Measurements from ENCODE around the gene OXER1. TPM values are rescaled to one million over a fixed set of nuclear protein-coding genes. Genes with fewer than 3 reads are reported as not detected.

The OXER1 gene
- total and polyA plus RNA-seq, 2 of the 13 experiments (the other 11 are each of a cell fraction or from before 2014, with no cell fraction given), result 8.0 to 9.0 TPM

GRCh38 chr2:42793334-42794270 lies 29.7 kb upstream of the OXER1 start (continued):
- TF ChIP-seq SNAPC4 (CRISPR knock-in tag; IDR thresholded peaks at IDR 0.05), result 0 out of 2 replicates have a peak, but pooled peaks have one; percentile 36
- TF ChIP-seq, protein P1, sequence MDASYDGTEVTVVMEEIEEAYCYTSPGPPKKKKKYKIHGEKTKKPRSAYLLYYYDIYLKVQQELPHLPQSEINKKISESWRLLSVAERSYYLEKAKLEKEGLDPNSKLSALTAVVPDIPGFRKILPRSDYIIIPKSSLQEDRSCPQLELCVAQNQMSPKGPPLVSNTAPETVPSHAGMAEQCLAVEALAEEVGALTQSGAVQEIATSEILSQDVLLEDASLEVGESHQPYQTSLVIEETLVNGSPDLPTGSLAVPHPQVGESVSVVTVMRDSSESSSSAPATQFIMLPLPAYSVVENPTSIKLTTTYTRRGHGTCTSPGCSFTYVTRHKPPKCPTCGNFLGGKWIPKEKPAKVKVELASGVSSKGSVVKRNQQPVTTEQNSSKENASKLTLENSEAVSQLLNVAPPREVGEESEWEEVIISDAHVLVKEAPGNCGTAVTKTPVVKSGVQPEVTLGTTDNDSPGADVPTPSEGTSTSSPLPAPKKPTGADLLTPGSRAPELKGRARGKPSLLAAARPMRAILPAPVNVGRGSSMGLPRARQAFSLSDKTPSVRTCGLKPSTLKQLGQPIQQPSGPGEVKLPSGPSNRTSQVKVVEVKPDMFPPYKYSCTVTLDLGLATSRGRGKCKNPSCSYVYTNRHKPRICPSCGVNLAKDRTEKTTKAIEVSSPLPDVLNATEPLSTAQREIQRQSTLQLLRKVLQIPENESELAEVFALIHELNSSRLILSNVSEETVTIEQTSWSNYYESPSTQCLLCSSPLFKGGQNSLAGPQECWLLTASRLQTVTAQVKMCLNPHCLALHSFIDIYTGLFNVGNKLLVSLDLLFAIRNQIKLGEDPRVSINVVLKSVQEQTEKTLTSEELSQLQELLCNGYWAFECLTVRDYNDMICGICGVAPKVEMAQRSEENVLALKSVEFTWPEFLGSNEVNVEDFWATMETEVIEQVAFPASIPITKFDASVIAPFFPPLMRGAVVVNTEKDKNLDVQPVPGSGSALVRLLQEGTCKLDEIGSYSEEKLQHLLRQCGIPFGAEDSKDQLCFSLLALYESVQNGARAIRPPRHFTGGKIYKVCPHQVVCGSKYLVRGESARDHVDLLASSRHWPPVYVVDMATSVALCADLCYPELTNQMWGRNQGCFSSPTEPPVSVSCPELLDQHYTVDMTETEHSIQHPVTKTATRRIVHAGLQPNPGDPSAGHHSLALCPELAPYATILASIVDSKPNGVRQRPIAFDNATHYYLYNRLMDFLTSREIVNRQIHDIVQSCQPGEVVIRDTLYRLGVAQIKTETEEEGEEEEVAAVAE (CRISPR knock-in tag; IDR thresholded peaks at IDR 0.05; ENCODE audit: borderline replicate concordance), result 0 out of 2 replicates have a peak, but pooled peaks have one; percentile 8
- 0 out of 2 replicates have a peak, but pooled peaks have one; percentile 21 for TF ChIP-seq NAIF1 (CRISPR knock-in tag; IDR thresholded peaks at IDR 0.05; ENCODE audit: borderline replicate concordance)
- peak; percentile 83; the same call in 1 of the 2 replicates for TF ChIP-seq MBD4 (IDR thresholded peaks at IDR 0.05; ENCODE audit: borderline replicate concordance, low read length)
- no peak for TF ChIP-seq RXRB (CRISPR knock-in tag; IDR thresholded peaks at IDR 0.05; ENCODE audit: borderline replicate concordance)
- TF ChIP-seq SP140L (CRISPR knock-in tag; IDR thresholded peaks at IDR 0.05; ENCODE audit: borderline replicate concordance), result 0 out of 2 replicates have a peak, but pooled peaks have one; percentile 29
- peak; percentile 2; the same call in 1 of the 2 replicates for TF ChIP-seq POLR2G (IDR thresholded peaks at IDR 0.05; ENCODE audit: low read depth, low read length)
- no peak for TF ChIP-seq SALL2 (CRISPR knock-in tag; IDR thresholded peaks at IDR 0.05)
- no peak for TF ChIP-seq THAP9 (CRISPR knock-in tag; IDR thresholded peaks at IDR 0.05; ENCODE audit: borderline replicate concordance)
- TF ChIP-seq MAZ (IDR thresholded peaks at IDR 0.05; ENCODE audit: borderline replicate concordance, low read depth, low read length), result 0 out of 2 replicates have a peak, but pooled peaks have one; percentile 12
- no peak for TF ChIP-seq MAZ (CRISPR knock-in tag; IDR thresholded peaks at IDR 0.05; ENCODE audit: low read depth)
- 0 out of 2 replicates have a peak, but pooled peaks have one; percentile 77 for TF ChIP-seq MZF1 (CRISPR knock-in tag; IDR thresholded peaks at IDR 0.05; ENCODE audit: borderline replicate concordance)
- peak; percentile 76 for TF ChIP-seq RBM22 (optimal IDR thresholded peaks at IDR 0.05; ENCODE audit: low read length)
- TF ChIP-seq KDM2A (CRISPR knock-in tag; IDR thresholded peaks at IDR 0.05; ENCODE audit: borderline replicate concordance, low read depth), result no peak
- no peak for TF ChIP-seq ZMYM4 (CRISPR knock-in tag; IDR thresholded peaks at IDR 0.05)
